Activated CD8-positive, alpha-beta memory T cell treated with anti-CD3 and anti-CD28 coated beads, Interleukin-2, amount 50 U/mL, for 1 hour (primary cell): ENCODE data around the gene DDIT4L.
"Not testable (repeated sequence)": the region's sequence is repeated elsewhere in the genome, so short reads cannot be mapped to it uniquely, and the experiment has no call there.

Experiments used
- DNase-seq: peaks from one replicate; pipeline ENCODE4 v3.0.0-alpha.2; 2020; ENCODE audit errors: extremely low read depth

DDIT4L gene

DNA sequence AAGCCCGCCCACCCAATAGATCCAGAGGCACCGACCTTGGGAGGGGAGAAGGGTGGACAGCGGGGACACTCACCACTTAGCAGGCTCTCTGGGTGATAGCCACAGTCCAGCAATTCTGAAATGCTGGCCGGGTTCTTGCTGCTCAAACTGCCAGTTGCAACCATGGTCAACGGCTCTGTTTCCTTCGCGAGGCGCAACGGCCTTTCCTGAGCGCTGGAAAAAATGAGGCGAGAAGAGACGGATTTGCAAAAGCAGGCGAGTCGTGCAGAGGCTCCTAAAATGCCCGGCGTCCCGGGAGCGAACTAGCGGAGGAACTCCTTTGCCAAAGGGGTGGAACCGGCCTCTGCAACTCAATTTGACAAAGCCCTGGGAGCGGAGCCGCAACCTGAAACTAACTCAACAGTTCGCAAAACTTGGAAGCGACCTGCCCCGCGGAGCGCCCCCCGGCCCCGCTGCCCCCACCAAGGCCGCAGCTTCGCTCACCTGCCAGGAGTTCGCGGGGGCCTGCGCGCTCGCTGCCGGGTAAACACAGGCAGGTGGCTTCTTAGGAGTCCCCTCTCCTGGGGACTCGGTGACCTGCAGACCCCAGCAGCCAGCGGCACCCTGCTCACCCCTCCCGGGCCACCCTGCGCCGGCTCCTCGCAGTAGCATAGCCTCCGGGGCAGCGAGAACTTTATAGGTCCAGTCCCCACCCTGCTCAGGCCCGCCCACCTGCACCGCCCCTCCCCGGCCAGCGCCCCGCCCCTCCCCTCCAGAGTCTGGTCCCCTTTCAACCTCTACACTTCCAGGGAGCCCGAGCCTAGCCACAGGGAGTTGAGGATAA is at the start of gene DDIT4L:
Gene DDIT4L (minus strand): TSS at position 649 of the 823 bp plus-strand sequence. CDS start 485 bp downstream, at position 164.
- no peak for DNase-seq

- DNase-seq = no peak
These were observed 49.7 kb upstream of the DDIT4L start for GRCh38 chr4:100240008-100240407.

- no peak for DNase-seq
These were observed 34.5 kb upstream of the DDIT4L start for GRCh38 chr4:100224721-100225120.

DNA sequence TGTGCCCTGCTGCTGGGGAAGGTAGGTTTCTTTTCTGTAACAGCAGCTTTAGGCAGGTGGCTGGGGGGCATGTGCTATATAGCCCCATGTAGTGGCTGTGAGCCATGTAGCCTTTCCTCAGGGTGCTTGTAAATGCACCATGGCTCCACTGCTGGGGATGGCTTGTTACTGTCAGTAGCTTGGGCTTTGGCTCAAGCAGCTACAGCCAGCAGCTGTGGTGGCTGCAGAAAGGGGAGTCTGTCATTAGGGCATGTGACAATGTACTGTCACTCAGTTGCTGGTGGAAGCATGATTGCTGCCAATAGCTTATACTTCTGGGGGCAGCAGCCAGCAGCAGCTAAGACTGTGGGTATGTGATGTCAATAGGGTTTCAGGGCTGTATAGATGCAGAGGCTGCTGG is 33.9 kb upstream of the DDIT4L start:
- no peak for DNase-seq

GRCh38 chr4:100208964-100209363 is 18.7 kb upstream of the DDIT4L start:
- no peak for DNase-seq

DNA sequence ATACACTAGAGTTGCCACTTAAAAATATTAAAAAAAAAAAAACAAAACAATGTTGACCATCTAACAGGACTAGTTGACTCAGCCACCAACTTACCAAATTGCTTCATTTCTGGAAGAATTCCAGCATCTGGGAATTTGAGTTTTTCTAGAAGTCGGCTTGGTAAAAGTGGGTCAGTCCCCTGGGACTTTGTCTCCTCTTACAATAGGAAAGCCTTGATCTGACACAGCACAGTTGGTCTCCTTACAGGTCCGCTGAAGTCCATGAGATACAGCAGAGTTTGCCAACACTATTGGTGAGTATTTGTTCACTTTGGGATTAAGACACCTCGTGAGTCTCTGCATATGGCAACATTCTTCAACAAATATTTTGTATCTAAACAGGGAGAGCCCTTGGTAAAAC is 18.2 kb upstream of the DDIT4L start:
- no peak for DNase-seq

DNA sequence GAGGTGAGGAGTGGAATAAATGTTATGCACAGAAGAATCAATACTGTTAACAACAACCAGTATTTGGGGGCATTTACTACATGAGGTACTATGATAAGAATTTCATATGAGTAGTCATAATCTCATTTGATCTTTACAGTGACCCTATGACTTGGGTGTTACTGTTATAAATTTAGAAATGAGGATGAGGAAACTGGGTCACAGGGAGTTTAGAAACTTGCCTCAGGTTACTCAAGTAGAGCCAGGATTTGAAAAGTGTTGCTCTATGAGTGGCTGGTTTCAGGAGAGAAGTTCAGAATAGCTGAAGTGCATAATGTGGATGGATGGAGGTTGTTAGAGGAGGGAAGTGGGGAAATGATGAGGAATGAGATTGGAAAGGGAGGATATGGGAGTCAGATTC is 16.6 kb upstream of the DDIT4L start:
- no peak for DNase-seq

GRCh38 chr4:100198061-100198460 is 7.8 kb upstream of the DDIT4L start:
- no peak for DNase-seq

DNA sequence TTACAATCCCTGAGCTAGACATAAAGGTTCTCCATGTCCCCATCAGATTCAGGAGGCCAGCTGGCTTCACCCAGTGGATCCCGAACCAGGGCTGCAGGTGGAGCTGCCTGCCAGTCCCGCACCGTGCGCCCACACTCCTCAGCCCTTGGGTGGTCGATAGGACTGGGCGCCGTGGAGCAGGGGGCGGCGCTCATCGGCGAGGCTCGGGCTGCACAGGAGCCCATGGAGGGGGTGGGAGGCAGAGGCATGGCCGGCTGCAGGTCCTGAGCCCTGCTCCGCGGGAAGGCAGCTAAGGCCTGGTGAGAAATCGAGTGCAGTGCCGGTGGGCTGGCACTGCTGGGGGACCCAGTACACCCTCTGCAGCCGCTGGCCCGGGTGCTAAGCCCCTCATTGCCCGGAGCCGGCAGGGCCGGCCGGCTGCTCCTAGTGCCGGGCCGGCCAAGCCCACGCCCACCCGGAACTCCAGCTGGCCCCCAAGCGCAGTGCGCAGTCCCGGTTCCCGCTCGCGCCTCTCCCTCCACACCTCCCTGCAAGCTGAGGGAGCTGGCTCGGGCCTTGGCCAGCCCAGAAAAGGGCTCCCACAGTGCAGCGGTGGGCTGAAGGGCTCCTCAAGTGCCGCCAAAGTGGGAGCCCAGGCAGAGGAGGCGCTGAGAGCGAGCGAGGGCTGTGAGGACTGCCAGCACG is 6.3 kb upstream of the DDIT4L start:
- not testable (repeated sequence) for DNase-seq

DNA sequence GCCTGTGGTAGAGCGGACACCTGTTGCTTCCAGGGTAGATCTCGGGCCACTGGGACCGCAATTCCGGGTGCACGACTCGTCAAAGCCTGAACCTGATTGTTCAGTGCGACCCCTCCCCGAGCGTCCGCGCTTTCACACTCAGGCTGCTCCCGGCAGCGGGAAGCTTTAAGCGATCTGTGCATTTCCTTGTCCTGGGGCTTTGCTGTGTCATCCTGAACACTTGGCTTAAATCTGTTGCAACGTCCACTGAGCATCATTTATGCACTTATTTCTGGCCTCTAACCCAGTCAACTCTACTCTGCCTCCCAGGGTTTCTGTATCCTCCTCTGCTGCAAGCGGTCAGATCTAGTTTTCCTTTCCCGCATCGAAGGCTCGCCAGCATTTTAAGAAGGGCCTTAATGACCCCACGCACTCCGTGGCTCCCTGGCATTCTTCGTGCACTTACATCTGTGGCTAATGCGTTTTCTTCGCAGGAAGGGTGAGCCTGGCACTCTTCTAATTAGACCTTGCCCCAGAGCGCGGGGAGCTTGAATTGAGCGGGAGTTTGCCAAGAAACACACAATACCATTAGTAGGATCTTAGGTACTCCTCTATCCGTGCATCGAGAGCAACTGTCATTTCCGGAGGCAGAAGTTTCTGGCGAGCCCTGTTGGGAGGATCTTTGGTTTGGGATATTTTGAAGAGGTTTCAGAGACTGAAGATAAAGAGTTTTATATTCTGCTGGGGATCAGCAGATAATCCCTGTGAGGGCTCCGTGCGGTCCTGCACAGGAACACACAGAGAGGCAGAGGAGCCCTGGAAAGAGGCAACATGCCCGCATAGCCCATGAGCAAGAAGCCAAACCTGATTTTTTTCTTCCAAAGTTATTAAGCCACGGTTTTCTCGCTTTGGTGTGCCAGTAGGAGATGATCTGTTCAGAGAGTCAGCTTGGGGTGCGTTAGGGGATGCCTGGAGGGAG is 654 bp upstream of the DDIT4L start:
- no peak for DNase-seq

DNA sequence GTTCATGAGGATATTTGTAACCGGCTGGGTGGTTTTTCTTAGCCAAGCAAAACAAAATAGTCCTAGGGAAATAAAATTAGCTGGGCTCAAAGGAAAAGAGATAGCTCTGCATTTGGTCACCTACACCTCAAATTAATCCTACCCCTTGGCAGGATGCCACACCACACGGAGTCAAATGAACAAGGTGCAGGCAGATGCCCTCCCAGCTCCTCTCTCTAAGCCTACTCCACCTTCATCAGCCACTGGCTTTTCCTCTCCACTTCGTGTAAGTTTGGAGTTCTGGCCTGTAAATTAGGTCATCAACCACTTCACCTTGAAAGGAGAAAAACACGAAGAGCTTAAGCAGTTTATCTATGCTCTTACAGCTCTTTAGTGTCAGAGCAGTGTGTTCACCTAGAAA is 1.4 kb downstream of the DDIT4L start:
- DNase-seq = no peak

DNA sequence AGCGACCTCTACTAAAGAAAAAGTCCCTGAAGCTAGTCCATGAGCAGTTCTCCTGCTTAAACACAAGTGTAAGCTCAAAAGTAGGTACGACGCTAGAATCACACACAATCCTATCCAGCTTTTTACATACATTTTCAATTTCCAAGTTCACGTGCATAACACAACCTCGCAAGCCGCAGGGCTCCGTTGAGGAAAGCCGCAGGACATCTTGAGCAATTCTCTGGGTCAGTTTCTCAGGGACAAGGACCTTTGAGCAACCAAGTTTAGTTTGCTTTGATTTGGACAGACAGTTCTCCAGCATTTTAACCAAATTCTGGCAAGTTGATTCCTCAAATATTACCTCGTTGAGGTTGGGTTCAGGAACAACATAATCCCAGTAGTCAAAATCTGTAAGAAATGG is 2.5 kb downstream of the DDIT4L start:
- no peak for DNase-seq

- DNase-seq = no peak
These were observed 5.5 kb downstream of the DDIT4L start for GRCh38 chr4:100184787-100185186.

GRCh38 chr4:100177855-100178254 is 12.4 kb downstream of the DDIT4L start:
- no peak for DNase-seq

- no peak for DNase-seq
These were observed 13.1 kb downstream of the DDIT4L start for GRCh38 chr4:100177126-100177525.

- DNase-seq = no peak
These were observed 14.4 kb downstream of the DDIT4L start for GRCh38 chr4:100175858-100176257.

DNA sequence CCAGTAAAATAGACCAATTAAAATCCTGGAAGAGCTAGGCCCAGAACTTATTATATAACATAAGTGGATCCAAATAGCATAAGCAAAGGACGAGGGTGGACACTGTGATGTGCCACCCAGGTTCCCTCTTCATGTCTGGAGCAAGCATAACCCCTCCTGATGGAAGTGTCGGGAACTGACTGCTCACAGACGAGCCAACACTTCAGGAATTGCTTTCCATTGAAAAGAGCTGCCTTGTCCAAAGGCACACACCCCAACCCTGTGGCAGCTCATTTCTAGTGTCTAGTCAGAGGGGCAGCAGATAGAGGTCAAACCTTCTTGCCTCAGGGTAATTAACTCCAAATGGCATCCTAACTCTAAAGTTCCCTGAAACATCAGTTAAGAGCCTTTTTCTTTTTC is 15.3 kb downstream of the DDIT4L start:
- DNase-seq = no peak

- DNase-seq = no peak
These were observed 19.3 kb downstream of the DDIT4L start for GRCh38 chr4:100170986-100171385.

DNA sequence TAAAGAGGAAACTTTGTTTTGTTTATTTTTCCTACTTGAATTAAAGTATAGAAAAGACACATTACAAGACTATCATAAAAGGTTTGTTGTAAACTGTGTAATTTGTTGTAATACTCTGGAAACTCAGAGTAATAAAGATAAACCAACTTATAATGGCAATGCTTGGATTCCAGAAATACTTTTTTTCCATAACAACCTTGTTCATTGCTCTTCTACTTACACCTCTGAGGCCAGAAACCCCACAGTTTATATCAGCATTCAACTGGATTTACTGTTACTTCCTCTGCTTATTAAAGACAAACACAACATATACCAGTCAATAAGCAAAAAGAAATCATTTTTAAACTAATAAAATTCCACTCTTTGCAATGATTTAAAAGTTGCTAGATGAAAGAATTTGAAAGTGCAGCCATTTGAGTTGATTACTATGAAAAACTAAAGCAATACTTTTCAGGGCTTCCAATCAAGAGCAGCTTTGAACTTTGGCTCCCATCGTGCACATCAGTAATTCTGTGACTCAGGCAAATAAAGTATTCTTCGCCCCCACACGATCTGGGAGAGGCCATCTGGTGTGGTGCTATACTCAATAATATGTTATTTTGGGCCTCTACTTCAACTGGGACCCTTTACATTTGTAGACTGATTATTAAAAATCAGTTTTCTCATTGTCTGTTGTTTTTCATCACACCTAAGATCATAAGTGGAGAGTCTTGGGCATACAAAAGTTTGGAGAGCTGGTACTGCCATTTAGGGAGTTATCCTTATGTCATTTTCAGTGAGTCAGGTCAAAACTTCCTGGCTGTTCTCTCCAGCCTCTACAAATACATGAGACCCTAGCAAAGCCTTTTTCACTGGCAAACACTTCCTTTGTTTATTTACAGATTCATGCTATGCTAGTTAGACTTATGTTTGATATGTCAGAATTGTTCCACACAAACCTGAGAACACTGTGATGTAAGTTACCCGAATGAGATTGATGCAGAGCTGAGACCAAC is 20.5 kb downstream of the DDIT4L start:
- DNase-seq = no peak

DNA sequence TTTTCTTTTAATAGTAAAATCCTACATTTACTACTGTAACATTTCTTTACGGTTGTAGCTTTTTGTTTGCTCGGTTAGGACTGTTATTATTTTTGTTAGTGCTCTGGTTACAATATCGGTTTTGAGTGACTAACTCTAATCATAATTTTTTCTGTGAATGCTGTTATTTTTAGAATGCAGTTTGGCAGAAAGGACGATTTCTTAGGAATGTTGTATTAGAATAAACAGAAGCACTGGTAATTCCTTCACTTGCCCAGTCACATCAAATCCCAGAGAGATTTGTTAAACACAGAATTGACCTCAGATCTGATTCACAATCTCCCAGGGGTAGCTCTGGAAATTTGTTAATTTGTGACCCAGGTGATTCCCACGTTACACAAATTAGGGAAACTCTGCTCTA is 21.7 kb downstream of the DDIT4L start:
- no peak for DNase-seq
